OCI-M2 (cell line): ENCODE results near the gene FBXO42.
A peak's percentile ranks its signal among the peaks of the same experiment; 100 is the strongest.

ENCODE experiments used
- DNase-seq: peaks from one replicate; lab custom pipeline; 2025; ENCODE audit not compliant: unreplicated experiment; lab: John Stamatoyannopoulos, UW

FBXO42 gene

DNA sequence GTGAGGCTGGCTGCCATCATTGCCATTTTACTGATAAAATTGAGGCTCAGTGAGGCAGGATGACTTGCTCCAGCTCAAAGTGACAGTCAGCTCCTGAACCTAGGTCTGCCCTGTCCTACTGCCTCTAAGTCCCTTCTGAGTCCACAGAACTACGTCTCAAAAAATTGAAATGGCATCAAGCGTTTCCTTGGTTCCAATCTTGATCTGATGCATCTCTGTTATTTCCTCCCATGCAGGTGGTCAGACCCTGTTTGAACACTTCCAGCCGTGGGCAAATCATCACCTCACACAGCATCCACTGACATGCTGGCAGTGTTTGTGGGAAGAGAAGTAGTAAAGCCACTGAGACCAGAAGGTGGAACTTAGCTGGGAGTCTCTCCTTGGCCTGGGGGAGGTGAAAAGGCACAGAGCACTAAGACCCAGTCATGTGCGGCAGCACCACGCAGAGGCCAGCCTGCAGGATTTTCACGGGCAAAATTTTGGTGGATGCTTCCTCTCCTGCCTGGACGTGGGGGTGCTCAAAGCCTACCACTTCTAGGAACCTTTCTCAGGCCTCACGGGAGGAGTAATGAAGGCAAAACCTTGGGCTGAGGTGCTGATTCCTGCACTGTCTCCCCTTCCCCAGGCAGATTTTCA lies 107.5 kb downstream of the FBXO42 start:
- DNase-seq = no peak

DNA sequence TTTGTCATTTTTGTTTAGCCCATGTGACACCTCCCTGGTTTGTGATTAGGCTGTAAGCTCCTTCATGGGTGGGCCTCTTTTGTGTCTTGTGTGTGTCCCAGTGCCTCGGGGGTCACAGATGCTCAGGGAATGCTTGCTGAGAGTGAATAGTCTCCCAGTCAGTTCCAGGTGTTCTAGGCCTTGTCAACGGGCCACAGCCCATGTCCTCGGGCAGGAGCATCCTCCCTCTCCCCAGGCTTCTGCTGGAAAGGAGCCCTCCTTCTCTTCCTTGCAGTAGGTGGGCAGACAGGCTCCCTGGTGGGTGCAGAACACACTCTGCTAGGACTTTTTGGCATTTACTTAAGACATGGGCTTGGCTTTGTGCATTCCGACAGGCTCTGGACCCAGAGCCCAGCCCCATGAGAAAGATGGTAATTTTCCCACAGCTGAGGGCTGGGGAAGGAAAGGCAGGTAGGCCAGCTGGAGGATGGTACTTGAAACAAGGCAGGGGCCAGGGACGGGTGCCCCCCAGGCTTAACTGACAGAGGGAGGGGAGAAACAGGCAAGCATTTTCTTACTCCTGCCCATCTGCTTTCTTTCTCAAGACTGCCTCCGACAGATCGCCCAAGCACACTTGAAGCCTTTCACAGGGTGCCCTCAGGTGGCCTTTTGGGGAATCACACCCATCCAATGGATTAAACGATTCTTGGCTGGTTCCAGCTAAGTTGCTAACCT lies 108.2 kb downstream of the FBXO42 start:
- peak; percentile 68 for DNase-seq

DNA sequence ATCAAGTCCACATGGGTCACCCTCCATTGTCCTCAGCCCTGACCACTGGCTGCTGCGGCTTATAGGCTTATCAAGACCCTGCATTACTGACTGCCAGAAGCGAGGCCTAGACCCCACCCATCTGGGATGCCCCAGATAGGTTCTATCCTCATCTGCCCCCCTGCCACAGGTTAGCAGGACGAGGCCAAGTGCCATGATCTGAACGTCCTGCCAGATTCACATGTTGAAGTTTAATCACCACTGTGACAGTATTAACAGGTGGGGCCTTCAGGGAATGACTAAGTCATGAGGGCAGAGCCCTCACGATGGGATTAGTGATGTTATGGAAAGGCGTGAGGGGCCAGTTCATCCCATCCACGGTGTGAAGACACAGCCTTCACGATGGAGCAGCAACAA lies 109.1 kb downstream of the FBXO42 start:
- no peak for DNase-seq

DNA sequence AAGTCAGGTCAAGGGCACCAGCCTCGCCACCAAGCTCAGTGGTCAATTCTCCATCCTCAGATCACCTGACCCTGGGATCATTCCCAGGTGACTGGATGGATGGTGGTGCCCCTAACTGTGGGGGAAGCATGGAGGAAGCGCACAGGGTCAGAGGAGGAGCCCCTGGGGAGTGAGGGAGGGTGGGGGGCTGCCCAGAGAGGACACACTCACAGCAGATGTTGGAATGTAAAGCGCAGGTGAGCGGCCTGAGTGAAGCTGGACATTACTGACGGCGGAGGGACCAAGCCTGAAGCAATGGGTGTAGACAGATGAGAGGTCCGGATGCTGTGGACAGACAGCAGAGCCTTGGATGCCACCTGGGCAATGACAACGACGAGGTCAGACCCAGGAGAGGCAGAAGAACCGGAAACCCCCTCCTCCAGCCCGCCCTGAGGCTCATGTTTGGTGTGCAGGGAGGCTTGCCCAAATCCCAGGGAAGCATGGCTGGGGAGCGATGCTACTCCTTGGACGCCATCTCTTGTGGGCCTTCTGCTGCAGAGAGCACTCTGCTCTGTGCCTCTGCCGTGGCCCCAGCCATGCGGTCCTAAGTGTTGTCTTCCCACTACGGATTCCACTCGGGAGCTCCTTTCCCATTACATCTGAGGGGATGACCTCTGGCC lies 109.6 kb downstream of the FBXO42 start:
- no peak for DNase-seq

DNA sequence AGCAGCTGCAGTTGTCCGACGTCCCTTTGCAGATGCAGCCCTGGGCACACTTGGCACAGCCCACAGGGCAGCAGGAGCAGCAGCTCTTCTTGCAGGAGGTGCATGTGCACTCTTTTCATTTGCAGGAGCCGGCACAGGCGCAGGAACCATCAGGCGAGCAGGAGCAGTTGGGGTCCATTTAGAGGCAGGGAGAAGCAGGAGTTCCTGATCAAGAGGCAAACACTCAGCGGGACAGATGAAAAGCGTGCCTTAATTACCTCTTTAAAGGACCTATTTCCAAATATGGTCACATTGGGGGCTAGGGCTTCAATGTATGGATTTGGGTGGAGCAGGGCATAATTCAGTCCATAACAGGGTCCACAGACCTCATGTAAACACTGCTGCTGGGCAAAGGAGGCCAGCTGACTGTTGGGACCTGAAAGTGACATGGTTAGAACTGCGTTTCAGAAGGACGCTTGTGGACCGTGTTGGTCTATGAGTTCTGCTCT lies 111.0 kb downstream of the FBXO42 start:
- no peak for DNase-seq

DNA sequence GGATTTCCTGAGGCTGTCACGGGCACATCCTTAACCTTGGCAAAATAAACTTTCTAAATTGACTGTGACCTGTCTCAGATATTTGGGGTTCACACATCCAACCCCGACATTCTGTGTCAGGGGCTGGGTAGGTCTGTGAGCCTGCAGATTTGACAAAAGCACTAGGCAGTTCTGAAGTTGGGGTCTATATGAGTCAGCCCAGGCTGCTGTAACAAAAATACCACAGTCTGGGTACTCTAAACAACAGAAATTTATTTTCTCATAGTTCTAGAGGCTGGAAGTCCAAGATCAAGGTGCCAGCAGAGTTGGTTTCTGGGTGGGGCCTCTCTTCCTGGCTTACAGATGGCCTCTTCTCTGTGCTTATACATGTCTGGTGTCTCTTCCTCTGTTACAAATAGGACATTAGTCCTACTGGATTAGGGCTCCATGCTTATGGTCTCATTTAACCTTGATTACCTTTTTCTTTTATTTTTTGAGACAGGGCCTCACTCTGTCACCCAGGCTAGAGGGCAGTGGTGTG lies 112.2 kb downstream of the FBXO42 start:
- DNase-seq = no peak

DNA sequence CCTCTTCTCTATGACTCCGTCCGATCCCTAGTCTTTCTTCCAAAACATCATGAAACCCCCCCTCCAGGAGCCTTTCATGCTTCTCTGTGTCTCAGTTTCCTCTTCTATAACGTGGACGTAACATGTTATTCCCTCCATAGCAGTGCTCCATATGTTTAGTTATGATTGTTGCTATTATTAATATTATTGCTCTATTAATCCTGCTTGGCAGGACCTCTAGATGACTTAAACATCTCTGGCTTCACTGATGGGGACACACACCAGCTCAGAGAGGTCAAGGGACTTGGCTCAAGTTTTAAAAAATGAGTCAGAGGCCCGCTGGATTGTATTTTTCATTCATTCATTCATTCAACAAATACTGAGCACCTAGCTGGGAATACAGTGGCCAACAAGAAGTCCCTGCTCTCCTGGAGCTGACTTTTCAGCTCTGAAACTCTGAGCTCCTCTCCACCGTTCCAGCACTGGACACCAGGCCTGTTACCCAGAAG lies 114.9 kb downstream of the FBXO42 start:
- no peak for DNase-seq

DNA sequence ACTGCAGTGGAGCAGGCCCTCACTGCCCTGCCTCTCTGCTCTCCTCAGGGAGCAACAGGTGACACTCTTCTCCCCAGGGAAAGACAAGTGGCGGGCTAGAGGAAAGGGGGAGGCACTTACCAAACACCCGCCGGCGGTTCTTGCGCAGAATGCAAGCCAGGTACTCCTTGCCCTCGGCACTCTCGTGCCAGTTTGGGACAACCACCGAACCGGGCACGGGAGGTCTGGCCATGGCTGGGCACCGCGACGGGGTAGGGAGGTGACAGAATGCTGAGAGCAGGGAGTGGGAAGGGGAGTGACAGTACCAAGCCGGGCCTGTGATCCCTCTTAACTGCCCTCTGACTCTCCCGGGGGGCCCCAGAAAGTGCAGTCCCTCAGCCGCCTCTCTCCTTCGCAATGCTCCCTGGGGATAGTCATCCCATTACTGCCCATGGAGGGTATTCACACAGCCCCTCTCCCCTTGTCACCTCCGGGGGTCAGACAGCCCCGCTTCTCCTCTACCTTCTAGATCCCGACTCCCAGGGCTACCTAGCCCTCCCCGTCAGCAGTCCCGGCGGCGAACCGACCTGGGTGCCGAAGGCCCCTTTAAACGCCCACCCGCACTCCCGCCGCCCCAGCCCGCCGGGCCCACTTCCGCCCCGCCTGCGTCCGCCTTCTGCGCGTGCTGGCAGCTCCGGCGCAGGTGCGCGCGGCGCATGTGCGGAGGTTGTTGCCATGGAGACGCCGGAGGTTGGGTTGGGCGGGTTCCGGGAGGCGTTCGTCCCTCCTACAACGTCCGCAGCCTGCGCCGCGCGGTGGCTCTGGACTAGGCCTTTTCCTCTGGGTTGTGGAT lies 115.6 kb downstream of the FBXO42 start, which contains the start of gene CPLANE2:
Gene CPLANE2, minus strand, starts transcription at position 673 of the 832 bp plus-strand sequence. Its CDS starts 441 bp downstream, at position 232.
- DNase-seq = peak; percentile 68

DNA sequence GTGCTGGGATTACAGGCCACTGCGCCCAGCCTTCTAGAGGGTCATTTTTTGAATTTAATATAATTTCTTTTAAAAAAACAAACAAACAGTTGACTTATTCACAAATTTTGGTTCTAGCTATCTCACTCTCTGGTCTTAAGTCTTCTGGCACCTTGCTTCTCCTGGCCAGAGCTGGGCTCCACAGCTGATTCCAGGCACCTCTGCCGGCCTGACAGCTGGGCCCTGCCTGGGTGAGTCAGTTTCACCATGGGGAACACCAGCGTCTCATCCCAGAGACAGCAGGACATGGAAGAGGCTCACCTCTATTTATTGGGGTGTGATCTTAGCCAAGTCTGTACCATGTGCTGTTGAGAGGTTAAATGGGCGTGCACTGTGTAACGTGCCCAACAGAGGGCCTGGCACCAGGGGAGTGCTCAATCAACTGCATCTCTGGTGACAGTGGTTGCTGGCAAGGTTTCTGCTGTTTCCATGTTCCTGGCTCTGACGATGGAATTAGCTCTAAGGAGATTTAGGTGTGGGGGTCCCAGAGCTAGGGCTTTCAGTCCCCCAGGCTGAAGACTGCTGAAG lies 116.3 kb downstream of the FBXO42 start:
- no peak for DNase-seq

DNA sequence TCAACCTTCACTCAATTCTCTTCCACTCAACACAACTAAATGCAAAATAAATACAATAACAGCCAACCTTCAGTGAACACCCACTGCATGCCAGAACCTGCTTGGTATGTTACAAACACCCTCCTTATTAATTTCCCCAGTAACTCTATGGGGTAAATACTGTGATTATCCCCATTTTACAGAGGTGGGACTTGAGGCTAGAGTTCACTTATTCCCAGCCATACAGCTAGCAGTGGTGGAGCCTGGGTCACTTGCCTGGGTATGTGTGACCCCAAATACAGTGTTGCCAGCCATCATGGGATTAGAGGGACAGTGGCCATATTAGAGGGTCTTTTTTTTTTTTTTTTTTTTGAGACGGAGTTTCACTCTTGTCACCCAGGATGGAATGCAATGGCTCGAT lies 116.9 kb downstream of the FBXO42 start:
- DNase-seq = no peak

DNA sequence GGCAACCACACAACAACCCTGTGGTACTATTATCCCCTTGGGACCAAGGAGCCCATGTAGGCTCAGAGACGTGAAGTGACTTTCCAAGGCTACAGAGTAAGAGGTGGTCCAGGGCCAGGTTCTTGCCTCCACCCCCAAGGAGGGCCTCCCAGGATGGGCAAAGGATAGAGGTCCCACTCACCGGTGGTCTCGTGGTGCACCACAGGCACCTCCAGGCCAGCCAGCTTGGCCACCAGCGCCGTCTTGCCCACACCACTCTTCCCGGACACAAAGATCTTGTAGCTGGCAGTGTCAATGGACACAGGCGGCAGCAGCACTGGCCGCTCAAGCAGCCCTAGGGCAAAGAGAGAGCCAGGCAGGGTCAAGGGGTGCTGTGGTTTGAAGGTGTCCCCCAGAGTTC lies 118.8 kb downstream of the FBXO42 start:
- DNase-seq = no peak

DNA sequence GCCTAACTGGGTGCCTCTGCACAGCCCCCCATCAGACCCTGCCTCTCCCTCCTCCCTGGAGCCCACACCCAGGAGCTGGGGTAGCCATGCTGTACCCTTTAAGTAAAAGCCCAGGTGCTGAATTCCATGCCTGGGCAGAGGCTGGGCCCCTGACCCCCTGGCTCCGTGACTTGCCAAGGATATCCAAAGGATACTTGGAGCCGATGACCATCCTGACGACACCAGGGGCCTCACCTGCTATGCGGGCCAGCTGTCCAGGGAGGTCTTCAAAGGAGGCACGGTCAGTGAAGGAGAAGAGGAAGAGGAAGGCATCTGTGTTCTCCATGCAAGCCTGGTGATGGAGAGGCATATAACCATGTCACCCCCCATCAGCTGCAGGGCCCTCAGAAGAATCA lies 120.0 kb downstream of the FBXO42 start:
- DNase-seq = no peak

DNA sequence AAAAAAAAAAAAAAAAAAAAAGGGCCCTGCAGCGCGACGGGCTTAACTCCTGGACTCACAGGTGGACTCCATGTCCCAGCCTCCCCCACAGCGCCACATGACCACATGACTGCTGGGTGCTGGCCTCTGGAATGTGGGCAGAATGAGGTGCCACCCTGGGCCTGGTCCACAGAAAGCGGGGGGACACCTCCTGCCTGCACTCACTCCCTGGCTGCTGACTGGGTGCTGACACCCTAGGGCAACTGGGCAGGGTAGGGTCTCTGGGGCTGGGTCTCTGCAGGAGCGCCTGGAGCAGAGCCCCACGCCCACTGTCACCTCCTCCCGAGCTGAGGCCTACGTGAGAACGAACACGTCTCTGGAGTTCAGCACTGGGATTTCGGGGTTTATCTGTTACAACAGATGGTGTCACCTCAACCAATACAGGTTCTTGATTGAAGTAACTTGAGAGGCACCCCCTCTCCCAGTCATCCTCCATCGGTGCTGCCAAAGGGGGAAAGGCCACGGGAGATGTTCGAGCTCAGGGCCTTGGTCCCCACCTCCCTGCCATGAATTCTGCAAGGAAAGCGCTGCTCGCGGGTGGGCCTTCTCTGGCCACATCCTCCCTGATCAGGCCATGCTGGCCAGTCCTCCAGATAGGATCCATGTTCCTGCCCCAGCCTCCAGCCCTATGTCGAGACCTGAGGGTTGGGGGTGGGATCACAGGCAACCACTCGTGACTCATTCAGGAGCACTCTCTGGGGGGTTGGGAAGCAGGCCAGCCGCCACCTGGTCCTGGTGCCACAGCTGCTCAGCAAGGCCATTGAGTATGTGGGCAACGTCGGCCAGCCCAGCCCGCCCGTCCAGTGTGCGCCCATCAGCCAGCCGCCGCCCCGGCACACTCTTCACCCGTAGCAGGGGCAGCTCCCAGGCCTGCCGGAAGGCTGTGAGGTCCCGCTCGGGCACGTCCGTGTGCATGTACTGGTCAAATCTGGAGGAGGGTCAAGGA lies 120.7 kb downstream of the FBXO42 start:
- no peak for DNase-seq

DNA sequence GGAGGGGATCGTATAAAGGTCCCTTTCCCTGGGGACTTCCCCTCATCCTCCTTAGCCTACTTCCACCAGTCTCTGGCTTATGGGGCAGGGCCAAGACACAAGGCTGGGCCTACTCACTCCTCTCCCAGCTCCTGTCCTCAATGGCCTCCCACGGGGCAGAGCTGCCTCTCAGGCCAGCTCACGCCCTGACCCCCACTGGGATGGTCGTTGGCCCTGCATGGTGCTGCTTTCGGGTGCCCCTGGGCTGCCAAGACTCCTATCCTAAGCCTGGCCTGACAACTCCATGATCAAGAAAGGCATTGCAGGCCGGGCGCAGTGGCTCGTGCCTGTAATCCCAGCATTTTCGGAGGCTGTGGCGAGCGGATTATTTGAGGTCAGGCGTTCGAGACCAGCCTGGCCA lies 121.5 kb downstream of the FBXO42 start:
- DNase-seq = no peak

DNA sequence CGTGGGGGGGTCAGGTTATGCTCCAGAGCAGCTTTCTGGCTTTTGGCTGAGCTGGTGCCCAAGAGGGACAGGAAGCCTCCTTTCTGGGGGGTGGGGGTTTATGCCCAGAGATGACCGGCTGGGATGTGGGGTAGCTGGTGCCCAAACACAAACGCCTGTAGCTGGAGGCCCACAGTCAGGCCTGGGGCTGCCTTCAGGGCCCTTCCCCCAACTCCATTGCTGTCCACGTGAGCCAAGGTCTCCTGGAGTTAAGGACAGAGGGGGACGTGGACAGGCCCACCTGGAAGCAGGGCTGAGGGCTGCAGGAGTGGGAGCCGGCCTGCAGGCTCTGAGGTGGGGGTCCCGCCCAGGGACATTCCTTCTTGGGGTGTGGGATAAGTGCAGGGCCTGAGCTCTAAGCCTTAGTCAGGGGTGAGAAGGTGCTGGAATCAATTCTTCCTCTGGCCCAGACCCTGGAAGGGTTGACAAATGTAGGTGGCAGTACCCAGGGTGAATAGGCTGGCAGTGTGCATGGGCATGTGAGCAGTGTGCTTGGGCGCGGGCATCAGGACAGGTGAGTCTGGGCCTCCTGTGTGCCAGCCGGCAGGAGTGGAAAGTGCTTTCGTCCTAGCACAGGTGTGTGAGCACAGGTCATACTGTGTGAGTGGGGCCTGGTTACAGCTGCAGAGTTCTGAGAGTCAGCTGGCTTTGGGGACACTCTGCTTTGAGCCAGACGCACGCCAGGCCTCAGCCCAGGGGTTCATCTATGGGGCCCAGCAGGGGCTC lies 122.1 kb downstream of the FBXO42 start:
- DNase-seq = no peak

DNA sequence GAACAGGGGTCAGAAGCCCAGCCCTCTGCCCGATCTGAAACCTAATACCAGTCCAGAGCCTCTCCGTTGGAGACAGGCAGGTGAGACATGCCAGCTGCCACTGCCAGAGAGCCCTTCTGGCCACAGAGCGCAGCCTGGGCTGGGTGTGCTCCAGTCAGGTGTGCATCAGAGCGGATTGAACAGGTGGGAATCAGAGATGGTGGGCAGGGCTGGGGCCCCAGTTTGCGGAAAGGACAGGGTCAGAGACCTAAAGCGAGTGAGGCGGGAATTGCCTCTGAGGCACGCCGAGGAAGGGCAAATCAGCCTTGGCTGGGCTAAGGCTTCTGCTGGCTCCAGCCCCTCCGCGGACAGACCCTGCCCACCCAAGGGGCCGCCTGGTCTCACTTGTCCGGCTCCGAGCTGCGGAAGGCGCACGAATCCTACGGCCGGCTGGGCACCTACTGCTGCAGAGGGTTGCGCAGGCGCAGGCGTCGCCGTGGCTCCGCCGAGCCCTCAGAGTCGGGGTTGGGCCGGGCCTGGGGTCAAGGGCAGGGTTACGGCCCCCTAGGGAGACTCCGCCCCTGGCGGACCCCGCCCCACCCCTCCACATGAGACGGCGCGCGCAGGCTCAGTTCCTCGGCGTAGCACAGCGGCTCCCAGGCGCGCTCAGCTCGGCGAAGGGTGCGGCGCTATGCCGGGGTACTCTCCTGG lies 125.6 kb downstream of the FBXO42 start:
- no peak for DNase-seq

DNA sequence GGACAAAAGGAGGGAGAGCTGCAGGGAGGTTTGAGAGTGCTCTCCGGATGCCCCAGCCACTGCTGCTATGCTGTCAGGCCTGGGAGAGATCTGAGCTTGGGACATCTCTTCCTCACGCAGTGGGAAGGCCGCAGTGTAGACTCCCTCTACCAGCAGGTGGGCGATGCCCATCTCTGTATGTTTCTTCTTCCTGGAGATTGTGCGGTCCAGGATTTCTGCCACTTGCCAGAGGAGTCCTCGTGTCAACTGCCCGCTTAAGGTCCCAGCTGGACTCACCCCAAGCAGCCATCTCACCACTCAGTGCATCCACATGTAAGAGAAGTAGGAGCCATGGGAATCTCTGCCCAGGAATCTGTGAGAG lies 126.2 kb downstream of the FBXO42 start:
- DNase-seq = no peak

DNA sequence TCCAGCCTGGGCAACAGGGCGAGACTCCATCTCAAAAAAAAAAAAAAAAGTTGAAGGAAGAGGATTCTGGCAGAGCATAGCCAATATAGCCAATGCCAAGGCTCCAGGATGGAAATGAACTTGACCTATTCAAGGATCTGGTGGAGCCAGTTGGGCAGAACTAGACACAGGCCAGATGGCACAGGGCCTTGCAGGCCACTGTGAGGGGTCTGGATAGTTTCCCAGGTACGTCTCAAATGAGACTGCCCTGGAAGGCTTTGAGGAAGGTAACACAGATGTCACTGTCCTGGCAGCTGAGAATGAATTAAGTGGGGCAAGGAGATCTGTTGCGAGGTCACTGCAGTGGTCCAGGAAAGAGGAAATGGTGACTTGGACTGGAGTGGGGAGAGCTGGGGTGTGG lies 127.8 kb downstream of the FBXO42 start:
- DNase-seq = no peak
